IMR-90 (cell line): ENCODE data around the gene TECPR2. TPM values are rescaled to one million over a fixed set of nuclear protein-coding genes. Genes with fewer than 3 reads are reported as not detected.
A peak's percentile ranks its signal among the peaks of the same experiment; 100 is the strongest.

ENCODE experiments used
- ATAC-seq: fragments of 200-7000 bp; cut with Tn5 transposase; 2 replicates; pipeline ENCODE4 v1.9.1; 2020; ENCODE audit warnings: low read depth, mild to moderate bottlenecking, moderate library complexity
- BruUV-seq: library from RNA; stranded (reverse); fragments of 400-500 nt; replicated peaks from 2 replicates; lab custom pipeline; 2021; lab: Mats Ljungman, UMichigan
- CTCF ChIA-PET: fragments of 300-600 bp; formaldehyde crosslinking; extraction: SDS; loops from one replicate; lab custom pipeline; 2021; ENCODE audit warnings: antibody characterized with exemption; lab: Yijun Ruan, JAX
- POLR2A ChIA-PET: fragments of 300-600 bp; sonication (Branson Sonifier 250); formaldehyde crosslinking; loops from one replicate; lab custom pipeline; 2022; ENCODE audit warnings: antibody characterized with exemption; ENCODE audit not compliant: unreplicated experiment; lab: Charles Lee
- DNase-seq: peaks from one replicate; pipeline ENCODE4 v3.0.0; 2013
- H2AFZ ChIP-seq: replicated peaks from 2 replicates; pipeline ENCODE3; 2013; ENCODE audit warnings: low read length, mild to moderate bottlenecking; ENCODE audit not compliant: poor library complexity
- H2AK5ac ChIP-seq: 2 replicates; pipeline ENCODE4 v1.6.1; 2013; ENCODE audit warnings: low read depth, low read length, inconsistent platforms
- H2AK9ac ChIP-seq: replicated peaks from 2 replicates; pipeline ENCODE3; 2013; ENCODE audit warnings: mild to moderate bottlenecking, low read depth, low read length, moderate library complexity; ENCODE audit not compliant: poor library complexity
- H2BK120ac ChIP-seq: 2 replicates; pipeline ENCODE4 v1.6.1; 2013; ENCODE audit warnings: low read depth, low read length, inconsistent platforms
- H2BK15ac ChIP-seq: 3 replicates; pipeline ENCODE4 v1.6.1; 2013; ENCODE audit warnings: low read depth, low read length, inconsistent platforms
- H2BK20ac ChIP-seq: 2 replicates; pipeline ENCODE4 v1.6.1; 2013; ENCODE audit warnings: low read depth, mild to moderate bottlenecking, inconsistent platforms, low read length, moderate library complexity
- H2BK5ac ChIP-seq: 2 replicates; pipeline ENCODE4 v1.6.1; 2013; ENCODE audit warnings: mild to moderate bottlenecking, low read depth, low read length, inconsistent platforms; ENCODE audit not compliant: poor library complexity, severe bottlenecking
- H3K14ac ChIP-seq: replicated peaks from 2 replicates; pipeline ENCODE4 v1.6.1; 2013; ENCODE audit warnings: low read depth, low read length, inconsistent platforms
- H3K18ac ChIP-seq: 2 replicates; pipeline ENCODE4 v1.6.1; 2013; ENCODE audit warnings: low read depth, low read length, control low read depth
- H3K23ac ChIP-seq: 2 replicates; pipeline ENCODE4 v1.6.1; 2013; ENCODE audit warnings: low read depth, low read length, inconsistent platforms
- H3K27ac ChIP-seq: 2 replicates; pipeline ENCODE4 v1.5.1; 2013; ENCODE audit warnings: mild to moderate bottlenecking, control low read depth, low read length; ENCODE audit not compliant: insufficient read depth
- H3K27me3 ChIP-seq: 2 replicates; pipeline ENCODE4 v1.6.1; 2013; ENCODE audit warnings: low read length; ENCODE audit not compliant: control insufficient read depth, insufficient read depth
- H3K36me3 ChIP-seq: 2 replicates; pipeline ENCODE4 v1.6.1; 2013; ENCODE audit warnings: low read length, mixed read lengths; ENCODE audit not compliant: control insufficient read depth, insufficient read depth
- H3K4ac ChIP-seq: 2 replicates; pipeline ENCODE4 v1.6.1; 2013; ENCODE audit warnings: low read depth, low read length, inconsistent platforms
- H3K4me1 ChIP-seq: 2 replicates; pipeline ENCODE4 v1.6.1; 2013; ENCODE audit warnings: low read length, mixed read lengths; ENCODE audit not compliant: control insufficient read depth, insufficient read depth
- H3K4me2 ChIP-seq: 2 replicates; pipeline ENCODE4 v1.6.1; 2013; ENCODE audit warnings: low read depth, mild to moderate bottlenecking, control low read depth, low read length, moderate library complexity
- H3K4me3 ChIP-seq: 2 replicates; pipeline ENCODE4 v1.5.1; 2013; ENCODE audit warnings: low read depth, mild to moderate bottlenecking, control low read depth, low read length, moderate library complexity; ENCODE audit not compliant: insufficient read depth
- H3K56ac ChIP-seq: 2 replicates; pipeline ENCODE4 v1.6.1; 2013; ENCODE audit warnings: low read length, inconsistent platforms; ENCODE audit not compliant: insufficient read depth; ENCODE audit errors: extremely low read depth
- H3K79me1 ChIP-seq, 2 experiments: 2 replicates each; pipeline ENCODE4 v1.6.1; 2013; ENCODE audit warnings: low read length in 2 of 2, inconsistent platforms in 1 of 2, low read depth in 1 of 2
- H3K9ac ChIP-seq: 2 replicates; pipeline ENCODE4 v1.6.1; 2013; ENCODE audit warnings: low read depth, low read length, control low read depth
- H3K9me1 ChIP-seq: 2 replicates; pipeline ENCODE4 v1.6.1; 2013; ENCODE audit warnings: low read length, inconsistent platforms; ENCODE audit not compliant: insufficient read depth
- H3K9me3 ChIP-seq: 2 replicates; pipeline ENCODE4 v1.6.1; 2013; ENCODE audit warnings: low read length; ENCODE audit not compliant: control insufficient read depth, insufficient read depth
- H4K20me1 ChIP-seq: 2 replicates; pipeline ENCODE4 v1.6.1; 2013; ENCODE audit warnings: low read length, inconsistent platforms; ENCODE audit not compliant: insufficient read depth
- H4K5ac ChIP-seq: 2 replicates; pipeline ENCODE4 v1.6.1; 2013; ENCODE audit warnings: mild to moderate bottlenecking, low read depth, low read length, control low read depth
- H4K8ac ChIP-seq, 2 experiments: 2 replicates each; pipeline ENCODE4 v1.6.1; 2013; ENCODE audit warnings: low read depth in 2 of 2, low read length in 2 of 2, control low read depth in 1 of 2, inconsistent platforms in 1 of 2
- H4K91ac ChIP-seq: 2 replicates; pipeline ENCODE4 v1.6.1; 2013; ENCODE audit warnings: low read depth, low read length, inconsistent platforms; ENCODE audit not compliant: insufficient read depth
- CEBPB ChIP-seq: IDR thresholded peaks from 2 replicates; pipeline ENCODE4 v1.6.1; 2012; ENCODE audit warnings: low read depth, low read length, improper control_type of control experiment
- CHD1 ChIP-seq: IDR thresholded peaks from 2 replicates; pipeline ENCODE4 v1.6.1; 2012; ENCODE audit warnings: low read depth, low read length, improper control_type of control experiment
- ELK1 ChIP-seq: fragments of 150-350 bp; IDR thresholded peaks from 2 replicates; pipeline ENCODE4 v1.6.1; 2016; ENCODE audit warnings: low read depth, mild to moderate bottlenecking, low read length, moderate library complexity, borderline replicate concordance
- MAZ ChIP-seq: IDR thresholded peaks from 2 replicates; pipeline ENCODE4 v1.6.1; 2012; ENCODE audit warnings: low read depth, mild to moderate bottlenecking, low read length, improper control_type of control experiment, moderate library complexity, borderline replicate concordance
- RFX5 ChIP-seq: IDR thresholded peaks from 2 replicates; pipeline ENCODE4 v1.8.0; 2012; ENCODE audit warnings: low read depth, mild to moderate bottlenecking, low read length, moderate library complexity
- whole genome bisulfite sequencing, 2 experiments: methylation state at CpG; one replicate each; pipeline versions ENCODE4 v1.1.5 to v1.1.7; 2013; ENCODE audit warnings: missing lambda C conversion rate in 2 of 2; ENCODE audit not compliant: insufficient read length in 1 of 2; ENCODE audit errors: extremely low coverage in 2 of 2; 5-methylcytosine and 5-hydroxymethylcytosine counted together
- dilution Hi-C: fragments of 300-500 bp; cut with HindIII; formaldehyde crosslinking; loops from one replicate; pipeline ENCODE4 v1.14.3; 2018; ENCODE audit warnings: low sequenced_read_pairs; ENCODE audit not compliant: unreplicated experiment
- in situ Hi-C: fragments of 300-500 bp; cut with MboI; formaldehyde crosslinking; loops from 3 replicates; pipeline ENCODE4 v1.14.3; 2019; ENCODE audit warnings: low sequenced_read_pairs, inconsistent platforms, mixed read lengths
- intact Hi-C: fragments of 100-400 bp; cut with micrococcal nuclease; formaldehyde crosslinking; loops from 2 replicates; pipeline ENCODE4 v1.10.0; 2022
- polyA plus RNA-seq, 3 experiments: library from polyadenylated mRNA; depleted of rRNA; stranded (reverse); fragments of >200 nt; gene quantifications; 2 replicates each; pipeline ENCODE4 v1.2.3, GENCODE V29; 2012; ENCODE audit warnings: low replicate concordance in 1 of 3
- total RNA-seq: library from RNA; depleted of rRNA; stranded (reverse); fragments of >200 nt; gene quantifications from 2 replicates; pipeline ENCODE4 v1.2.3, GENCODE V29; 2012

TECPR2 gene
- total and polyA plus RNA-seq, 2 of the 4 experiments (the other 2 are of a cell fraction), result 9.5 to 11.7 TPM

GRCh38 chr14:102544046-102544746, 181.5 kb downstream of the TECPR2 start:
- ATAC-seq, result no peak
- Histone ChIP-seq H3K4me1 (peaks cover 10% of the 10 kb centered on the region; the same call in 1 of the 2 replicates), H4K8ac (no peak overlapping the region), H3K9ac (no peak overlapping the region), H3K56ac (no peak overlapping the region), H2BK15ac (no peak overlapping the region), H2BK5ac (no peak overlapping the region), H3K4me2 (no peak overlapping the region), H4K5ac (no peak overlapping the region), H4K91ac (no peak overlapping the region), H3K18ac (no peak overlapping the region), H3K27me3 (peaks cover 18% of the 10 kb centered on the region), H2BK120ac (no peak overlapping the region), H3K27ac (no peak overlapping the region), H2AK5ac (no peak overlapping the region), H3K4ac (no peak overlapping the region), H3K9me3 (0 out of 2 replicates have a peak, but pooled peaks cover 2% of the 10 kb centered on the region), H3K79me1 (no peaks in the 10 kb centered on the region), H2AFZ (no peak overlapping the region), H3K23ac (no peak overlapping the region), H2AK9ac (peak overlapping the region; percentile 72), H2BK20ac (no peak overlapping the region), H3K14ac (no peak overlapping the region), H3K4me3 (no peak overlapping the region), H3K36me3 (no peaks in the 10 kb centered on the region), H3K9me1 (no peaks in the 10 kb centered on the region; the same call in 1 of the 2 replicates), H4K20me1 (no peaks in the 10 kb centered on the region)
- dilution Hi-C loops, result no loop called here
- TF ChIP-seq MAZ, result no peak
- no peak for TF ChIP-seq ELK1
- no peak for TF ChIP-seq CEBPB
- no peak for TF ChIP-seq RFX5
- TF ChIP-seq CHD1, result no peak
- 23% methylated on average over 13 of the region's 43 CpGs; no CpG with 5 or more reads in 1 of the 2 experiments for WGBS, 2 experiments
- CTCF ChIA-PET, result no interaction called here
- no peak for DNase-seq
- POLR2A ChIA-PET, result no interaction called here
- BruUV-seq, result no TSS peak
- intact Hi-C loops, result no loop called here
- in situ Hi-C loops, result no loop called here
